Pancreas (tissue), 10 donors: ENCODE results near the gene BMP5. TPM values are rescaled to one million over a fixed set of nuclear protein-coding genes. Genes with fewer than 3 reads are reported as not detected.
A peak's percentile ranks its signal among the peaks of the same experiment; 100 is the strongest.

Experiments
- ATAC-seq, 4 donors: fragments of 200-7000 bp; cut with Tn5 transposase; one replicate each; pipeline versions ENCODE4 v1.8.0 to v1.9.1; 2020; ENCODE audit warnings: mild to moderate bottlenecking in 4 of 4, moderate library complexity in 4 of 4
- DNase-seq, 6 donors: peaks; one replicate each; pipeline ENCODE4 v3.0.0-alpha.2; 2020
- FAIRE-seq: peaks from 2 replicates; lab custom pipeline; 2012; peaks lifted over from hg19 to GRCh38; lab: Jason Lieb, UNC
- H3K27ac ChIP-seq, 4 donors: fragments of 200-600 bp; sonication (generic); 1 replicate in 3 of 4; 2 replicates in 1 of 4; pipeline versions ENCODE4 v1.5.0 to v1.8.0; 2020
- H3K27me3 ChIP-seq, 4 donors: fragments of 200-600 bp; one replicate each; pipeline ENCODE4 v1.8.0; 2021
- H3K36me3 ChIP-seq, 3 donors: fragments of 200-600 bp; sonication (generic) in 1 of 3; one replicate each; pipeline versions ENCODE4 v1.5.0 to v1.8.0; 2020 to 2021
- H3K4me1 ChIP-seq, 3 donors: fragments of 200-600 bp; one replicate each; pipeline ENCODE4 v1.8.0; 2021
- H3K4me3 ChIP-seq, 4 donors: fragments of 200-600 bp; sonication (generic) in 2 of 4; one replicate each; pipeline versions ENCODE4 v1.5.0 to v1.8.0; 2020 to 2021
- H3K9me3 ChIP-seq, 4 donors: fragments of 200-600 bp; one replicate each; pipeline ENCODE4 v1.8.0; 2021
- CTCF ChIP-seq, 4 donors: fragments of 200-600 bp; sonication (generic) in 3 of 4; IDR thresholded peaks; one replicate each; pipeline versions ENCODE4 v1.5.0 to v1.8.0; 2021; ENCODE audit warnings: antibody characterized with exemption in 4 of 4
- WGBS, 2 donors: extraction: QIAGEN DNeasy Blood & Tissue Kit; methylation state at CpG; one replicate each; pipeline ENCODE4 v1.1.7; 2013; 5-methylcytosine and 5-hydroxymethylcytosine counted together
- intact Hi-C, 3 donors: fragments of 100-400 bp; cut with DNase I; formaldehyde crosslinking; loops; one replicate each; pipeline versions ENCODE4 v1.11.1 to v1.14.2; 2022
- polyA plus RNA-seq, 2 donors: library from polyadenylated mRNA; stranded (reverse); fragments of 200-250 nt; gene quantifications; one replicate each; pipeline ENCODE4 v1.2.3, GENCODE V29; 2013
- total RNA-seq, 6 donors: library from RNA; stranded (reverse); fragmentation: NEBNext Ultra II Directional in 4 of 6; extraction: Animal tissue kit (Norgen Biotek cat#: 25700) in 4 of 6; gene quantifications; one replicate each; pipeline versions ENCODE4 v1.2.1 to v1.2.4, GENCODE V29; 2021 to 2023
- donor health status: healthy with polysubstance abuse.
- donor health status: DM: no; HTN: no; CAD: no; lungs with moderate emphysema.
- donor health status: DM: no; HTN: no; CAD: no.
- donor health status: control.
- donor health status: control.
- donor health status: Bipolar disorder and iron deficiency.
- donor health status: DM: yes; HTN: yes; CAD: no.
- donor health status: DM: no; HTN: no; CAD: no.
- donor health status: DM: no; HTN: no; CAD: no.
- donor health status: DM: yes; HTN: yes; CAD: no.

Gene BMP5
- total and polyA plus RNA-seq, 8 donors: 0.32 to 6.2 (median 1.0) TPM

GRCh38 chr6:55826941-55827340 lies 48.4 kb downstream of the BMP5 start:
- WGBS, 2 donors: 88 to 96% methylated on average over 1 of the region's 1 CpG
- intact Hi-C loops: no loop called here
- DNase-seq (no peak), FAIRE-seq (no peak), ATAC-seq (no peak)
- Histone ChIP-seq H3K27ac (no peak overlapping the region), H3K36me3 (no peaks in the 10 kb centered on the region), H3K27me3 (peaks cover 0 to 3% (median 0%) of the 10 kb centered on the region in 4 donors), H3K4me1 (peaks cover 0 to 7% (median 5%) of the 10 kb centered on the region in 3 donors), H3K4me3 (no peak overlapping the region), H3K9me3 (no peaks in the 10 kb centered on the region)
- no peak for TF ChIP-seq CTCF (IDR thresholded peaks at IDR 0.05)

GRCh38 chr6:55825402-55826051 lies 49.9 kb downstream of the BMP5 start:
- H3K27ac ChIP-seq: no peak overlapping the region
- no peak overlapping the region for H3K4me3 ChIP-seq
- ATAC-seq: peak in 3 of 4 donors; percentile 55 to 74 (median 59)
- peaks cover 0 to 7% (median 5%) of the 10 kb centered on the region in 3 donors for H3K4me1 ChIP-seq
- peak; percentile 39 for FAIRE-seq
- no peaks in the 10 kb centered on the region for H3K9me3 ChIP-seq
- H3K36me3 ChIP-seq: no peaks in the 10 kb centered on the region
- intact Hi-C loops: no loop called here
- no peak for DNase-seq
- H3K27me3 ChIP-seq: peaks cover 0 to 3% (median 0%) of the 10 kb centered on the region in 4 donors
- TF ChIP-seq CTCF (IDR thresholded peaks at IDR 0.05): no peak

GRCh38 chr6:55822815-55823214 lies 52.6 kb downstream of the BMP5 start:
- no peaks in the 10 kb centered on the region for H3K36me3 ChIP-seq
- ATAC-seq: no peak
- H3K9me3 ChIP-seq: no peaks in the 10 kb centered on the region
- intact Hi-C loops: no loop called here
- 72 to 77% methylated on average over 2 of the region's 2 CpGs for WGBS, 2 donors
- H3K27me3 ChIP-seq: no peaks in the 10 kb centered on the region
- no peak for DNase-seq
- peaks cover 0 to 7% (median 4%) of the 10 kb centered on the region in 3 donors for H3K4me1 ChIP-seq
- TF ChIP-seq CTCF (IDR thresholded peaks at IDR 0.05): no peak
- FAIRE-seq: no peak
- H3K27ac ChIP-seq: no peak overlapping the region
- no peak overlapping the region for H3K4me3 ChIP-seq

DNA sequence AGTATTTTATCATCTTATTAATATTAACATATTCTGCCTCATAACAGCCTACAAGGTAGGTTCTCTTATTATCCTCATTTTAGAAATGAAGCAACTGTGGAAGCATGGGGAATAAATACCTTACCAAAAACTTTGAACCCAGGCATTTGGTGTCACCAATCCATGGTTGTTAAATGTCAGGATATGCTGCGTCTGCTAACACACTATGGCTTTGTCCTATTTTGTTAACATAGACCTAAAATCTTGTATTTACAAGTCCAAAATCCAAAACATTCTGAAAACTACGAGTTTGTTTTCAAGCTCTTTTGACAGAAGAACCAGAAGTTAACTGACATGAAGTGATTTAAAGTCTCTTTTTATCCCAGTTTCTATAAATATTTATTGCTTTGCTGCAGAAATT lies 53.4 kb downstream of the BMP5 start:
- no peak for TF ChIP-seq CTCF (IDR thresholded peaks at IDR 0.05)
- ATAC-seq: no peak
- Histone ChIP-seq H3K27ac (no peak overlapping the region), H3K36me3 (no peaks in the 10 kb centered on the region), H3K4me1 (peaks cover 0 to 3% (median 0%) of the 10 kb centered on the region in 3 donors), H3K27me3 (no peaks in the 10 kb centered on the region), H3K9me3 (no peaks in the 10 kb centered on the region), H3K4me3 (no peak overlapping the region)
- FAIRE-seq: no peak
- no peak for DNase-seq
- intact Hi-C loops: no loop called here
- WGBS, 2 donors: 68 to 79% methylated on average over 2 of the region's 2 CpGs

GRCh38 chr6:55820696-55821095 lies 54.7 kb downstream of the BMP5 start:
- Histone ChIP-seq H3K27me3 (no peaks in the 10 kb centered on the region), H3K27ac (no peak overlapping the region), H3K36me3 (no peaks in the 10 kb centered on the region), H3K4me3 (no peak overlapping the region), H3K4me1 (peaks cover 0 to 3% (median 0%) of the 10 kb centered on the region in 3 donors), H3K9me3 (no peaks in the 10 kb centered on the region)
- no peak for ATAC-seq
- WGBS, 2 donors: 42 to 43% methylated on average over 1 of the region's 1 CpG
- FAIRE-seq: no peak
- DNase-seq: no peak
- intact Hi-C loops: no loop called here
- TF ChIP-seq CTCF (IDR thresholded peaks at IDR 0.05): no peak
